NAMALWA (cell line): Measurements from ENCODE around the gene ACOT7.
A peak's percentile ranks its signal among the peaks of the same experiment; 100 is the strongest.

Experiments
- DNase-seq: peaks from one replicate; pipeline ENCODE4 v3.0.0-alpha.2; 2015; ENCODE audit warnings: low spot score

ACOT7 gene

GRCh38 chr1:6347641-6348487, 45.7 kb downstream of the ACOT7 start:
- peak; percentile 78 for DNase-seq

GRCh38 chr1:6345460-6345859, 48.1 kb downstream of the ACOT7 start:
- no peak for DNase-seq

DNA sequence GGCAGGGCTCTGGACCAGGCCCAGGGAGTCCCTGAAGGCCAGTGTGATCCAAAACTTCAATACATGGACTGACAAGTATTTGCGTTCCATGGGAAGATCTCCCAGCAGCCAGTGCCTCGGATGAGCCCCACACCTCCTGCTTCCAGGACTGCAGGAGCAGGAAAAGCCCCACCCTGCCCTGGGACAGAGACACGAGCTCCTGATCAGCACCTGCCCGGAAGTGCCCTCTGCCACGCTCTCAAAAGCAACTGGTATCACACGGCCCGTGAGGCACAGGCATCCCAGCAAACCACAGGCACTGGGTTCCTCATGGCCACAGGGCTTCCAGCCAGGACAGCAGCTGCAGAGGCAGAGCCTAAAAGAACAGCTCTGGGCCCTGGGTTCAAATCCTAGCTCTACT, 48.6 kb downstream of the ACOT7 start:
- no peak for DNase-seq

DNA sequence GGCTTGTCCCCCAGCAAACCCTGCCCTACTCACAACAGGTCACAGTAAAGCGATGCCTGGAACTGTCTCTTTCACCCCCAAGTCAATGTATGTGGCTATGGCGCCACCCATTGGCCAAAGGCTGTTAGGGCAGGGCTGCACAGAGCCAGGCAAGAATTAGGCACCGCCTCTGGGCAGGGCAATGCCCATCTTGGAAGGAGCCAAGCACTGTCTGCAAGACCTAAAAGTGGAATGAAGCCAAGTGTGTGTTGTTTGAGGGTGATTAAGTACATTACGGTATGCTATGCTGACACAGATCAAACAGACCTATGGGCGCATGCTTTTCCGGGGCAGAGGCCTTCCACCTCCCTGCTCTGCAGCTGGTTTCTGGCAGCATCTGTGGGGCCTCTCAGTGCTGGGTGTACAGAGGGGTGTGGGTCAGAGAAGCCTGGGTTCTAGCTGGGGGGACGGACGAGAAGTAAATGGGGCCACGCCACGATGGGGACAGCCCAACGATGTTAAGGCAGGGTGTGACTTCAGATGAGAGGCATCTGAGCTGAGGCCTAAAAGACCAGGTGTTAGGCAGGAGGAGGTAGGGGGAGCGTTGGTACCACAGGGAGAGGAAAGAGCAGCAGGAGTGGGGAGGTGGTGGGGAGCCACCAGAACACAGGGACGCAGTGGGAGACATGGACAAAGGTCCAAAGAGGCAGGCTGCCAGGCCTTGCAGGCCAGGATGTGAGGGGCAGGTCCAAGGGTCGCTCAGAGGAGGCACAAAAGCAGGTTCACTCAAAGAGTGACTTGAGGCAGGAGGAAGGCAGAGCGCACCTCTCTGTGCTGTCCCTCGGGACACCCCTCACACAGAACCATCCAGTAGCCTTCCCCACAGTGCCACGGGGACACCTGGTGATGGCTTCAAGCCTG, 49.8 kb downstream of the ACOT7 start:
- DNase-seq, result peak; percentile 91

- no peak for DNase-seq
These were observed 51.5 kb downstream of the ACOT7 start for GRCh38 chr1:6342056-6342455.

GRCh38 chr1:6338695-6339094, 54.9 kb downstream of the ACOT7 start:
- DNase-seq, result no peak

DNA sequence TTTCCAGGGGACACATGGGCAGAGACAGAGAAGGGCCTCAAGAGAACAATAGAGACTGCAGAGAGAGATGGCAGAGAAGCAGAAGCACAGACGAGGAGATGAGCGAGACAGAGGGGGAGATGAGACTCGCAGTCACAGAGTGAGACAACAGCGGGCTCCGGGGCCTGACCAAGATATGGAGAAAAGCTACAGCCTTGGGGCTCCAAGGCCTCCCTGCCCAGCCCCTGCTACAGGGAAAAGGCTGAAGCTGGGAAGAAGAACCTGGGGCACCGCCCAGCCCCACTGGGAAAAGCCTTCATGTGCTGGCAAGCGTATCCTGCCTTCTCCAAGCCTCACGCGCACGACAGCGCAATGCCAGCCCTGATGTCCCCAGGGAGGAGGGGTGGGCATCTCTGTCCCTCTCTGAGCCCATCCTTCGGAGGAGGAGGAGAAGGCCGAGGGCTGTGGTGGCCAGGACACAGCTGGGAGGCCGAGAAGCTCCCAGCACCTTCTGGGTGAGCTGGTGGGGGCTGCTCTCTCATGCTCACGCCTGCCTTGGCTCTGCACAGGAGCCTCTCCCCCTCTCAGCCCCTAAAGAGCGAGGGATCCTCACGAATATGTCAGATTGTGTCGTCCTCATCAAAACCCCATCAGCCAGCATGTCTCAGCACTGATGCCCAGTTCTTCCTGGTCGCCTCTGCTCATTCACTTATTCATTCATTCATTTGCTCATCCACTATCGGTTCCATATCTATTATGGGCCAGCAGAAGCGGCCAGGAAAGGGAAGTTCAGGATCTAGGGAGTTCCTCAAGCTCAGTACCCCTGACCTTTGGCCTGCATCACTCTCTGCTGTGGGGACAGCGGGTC, 56.6 kb downstream of the ACOT7 start:
- DNase-seq, result no peak

- DNase-seq, result no peak
These were observed 59.1 kb downstream of the ACOT7 start for GRCh38 chr1:6334261-6334993.

DNA sequence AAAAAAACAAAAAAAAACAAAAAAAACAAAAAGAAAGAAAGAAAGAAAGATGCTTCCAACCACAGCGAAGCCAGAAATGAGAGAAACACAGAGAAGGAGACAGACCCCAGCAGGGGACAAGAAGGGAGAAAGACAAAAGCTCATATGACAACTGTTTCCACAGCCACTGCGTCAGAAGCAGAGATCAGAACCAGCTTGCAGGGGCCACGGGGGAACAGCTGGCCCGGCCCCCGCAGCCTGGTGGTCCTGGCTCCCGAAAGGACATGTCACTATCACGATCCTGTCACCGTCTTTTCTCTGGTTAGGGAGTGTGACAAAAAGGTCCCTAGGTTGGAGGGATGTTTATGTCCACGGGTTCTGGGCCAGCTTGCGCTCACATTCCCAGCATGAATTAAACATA, 60.7 kb downstream of the ACOT7 start:
- DNase-seq, result no peak

DNA sequence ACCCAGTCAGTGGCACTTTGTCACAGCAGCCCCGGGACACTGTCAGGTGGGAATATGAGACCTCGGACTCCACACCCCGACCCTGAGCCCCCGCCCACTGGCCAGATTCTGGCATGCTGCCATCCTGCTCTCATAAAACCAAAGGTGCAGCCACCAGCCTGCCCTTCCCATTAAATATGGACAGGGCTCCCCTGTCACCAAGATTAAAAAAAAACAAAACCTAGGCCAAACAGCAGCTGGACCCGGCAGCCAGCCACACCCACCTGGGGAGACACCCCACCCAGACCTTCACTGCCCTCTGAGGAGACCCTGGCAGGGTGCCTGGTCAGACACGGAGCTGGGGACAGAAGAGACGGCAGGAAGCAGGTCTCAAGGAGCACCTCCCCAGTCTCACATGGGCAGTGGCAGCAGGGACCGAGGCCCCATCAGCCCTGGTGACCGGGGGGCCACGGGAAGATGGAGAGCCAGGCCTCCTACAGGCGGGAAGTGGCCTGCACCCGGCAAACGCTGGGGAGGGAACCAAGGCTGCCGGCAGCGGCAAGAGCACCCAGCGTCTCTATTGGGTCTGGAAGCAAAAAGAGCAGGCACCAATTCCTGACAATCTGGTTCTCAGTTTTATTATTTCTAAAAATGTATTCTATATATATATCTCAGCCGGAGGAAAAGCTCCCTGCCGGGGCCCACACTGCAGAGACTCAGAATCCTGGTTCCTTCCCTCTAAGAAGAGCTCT, 61.9 kb downstream of the ACOT7 start:
- DNase-seq, result no peak

DNA sequence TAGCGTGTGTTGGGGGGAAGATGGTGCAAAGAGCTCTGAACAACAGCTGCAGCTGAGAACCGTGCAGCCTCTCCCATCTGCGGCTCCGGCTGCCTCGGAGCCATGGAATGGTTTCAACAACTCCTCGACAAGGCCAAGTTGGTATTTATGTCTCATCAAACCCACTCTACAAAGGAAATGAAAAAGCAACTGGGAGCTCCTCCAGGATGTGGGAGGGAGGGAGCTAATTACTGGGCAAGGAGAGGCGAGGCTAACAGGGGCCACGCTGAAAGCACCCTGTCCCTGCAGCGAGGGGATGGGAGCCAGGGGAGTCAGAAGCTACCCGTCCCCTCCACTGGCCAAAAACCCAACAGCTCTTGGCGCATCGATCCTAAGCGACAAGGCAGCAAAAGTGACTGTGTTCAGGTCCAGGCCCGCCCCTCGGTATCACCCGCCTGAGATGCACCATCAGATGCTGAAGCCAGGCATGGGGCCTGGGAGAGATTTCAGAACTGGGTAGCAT, 63.1 kb downstream of the ACOT7 start:
- DNase-seq, result no peak

DNA sequence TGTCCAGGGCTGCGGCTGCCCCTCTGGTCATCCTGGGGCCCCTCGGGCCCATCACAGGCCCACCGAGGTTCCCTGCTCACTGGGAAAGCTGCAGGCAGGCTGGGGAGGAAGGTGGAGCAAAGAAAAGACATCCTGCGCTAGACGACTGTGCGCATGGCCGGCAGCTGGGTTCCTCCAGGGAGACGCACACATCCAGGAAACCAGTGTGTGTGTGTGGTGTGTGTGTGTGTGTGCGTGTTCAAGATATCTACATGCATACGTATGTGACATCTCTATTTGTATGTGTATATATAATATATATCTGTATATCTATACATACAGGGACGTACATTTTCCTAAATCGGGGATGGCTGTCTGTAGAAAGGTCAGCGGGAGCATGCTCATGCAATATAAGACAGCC, 63.7 kb downstream of the ACOT7 start:
- no peak for DNase-seq

GRCh38 chr1:6329396-6329795, 64.2 kb downstream of the ACOT7 start:
- no peak for DNase-seq

DNA sequence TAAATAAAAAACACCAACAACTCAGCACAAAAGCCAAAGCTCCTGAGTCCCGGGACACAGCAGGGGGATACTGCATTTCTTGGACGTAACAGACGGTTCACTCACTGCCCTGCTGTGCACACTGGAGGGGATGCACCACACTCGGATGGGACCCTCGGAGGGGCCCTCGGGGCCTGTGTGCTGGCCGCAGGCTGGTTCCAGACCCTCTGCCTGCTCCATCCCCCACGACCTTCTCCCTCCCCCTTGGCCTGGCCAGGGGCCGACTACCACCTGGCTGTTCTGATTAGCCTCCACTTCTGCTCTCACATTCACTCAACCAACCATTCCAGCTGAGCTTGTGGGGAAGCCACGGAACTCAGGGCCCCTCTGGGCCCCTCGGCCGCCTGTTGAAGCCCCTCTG, 64.9 kb downstream of the ACOT7 start:
- DNase-seq, result no peak

DNA sequence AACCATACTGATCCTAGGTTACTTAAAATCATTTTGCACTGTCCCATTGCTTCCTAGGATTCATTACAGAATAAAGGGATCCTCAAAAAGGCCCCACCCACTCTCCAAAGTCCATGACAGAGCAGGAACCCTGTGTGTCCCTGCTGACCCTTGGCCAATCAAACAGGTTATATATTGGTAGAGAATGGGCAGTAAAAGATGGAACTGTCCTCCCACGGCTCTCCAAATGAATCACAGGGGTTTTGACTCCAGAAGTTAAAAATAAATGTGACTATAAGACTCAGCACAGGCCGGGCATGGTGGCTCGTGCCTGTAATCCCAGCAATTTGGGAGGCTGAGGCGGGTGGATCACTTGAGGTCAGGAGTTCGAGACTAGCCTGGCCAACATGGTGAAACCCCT, 65.5 kb downstream of the ACOT7 start:
- DNase-seq, result no peak

DNA sequence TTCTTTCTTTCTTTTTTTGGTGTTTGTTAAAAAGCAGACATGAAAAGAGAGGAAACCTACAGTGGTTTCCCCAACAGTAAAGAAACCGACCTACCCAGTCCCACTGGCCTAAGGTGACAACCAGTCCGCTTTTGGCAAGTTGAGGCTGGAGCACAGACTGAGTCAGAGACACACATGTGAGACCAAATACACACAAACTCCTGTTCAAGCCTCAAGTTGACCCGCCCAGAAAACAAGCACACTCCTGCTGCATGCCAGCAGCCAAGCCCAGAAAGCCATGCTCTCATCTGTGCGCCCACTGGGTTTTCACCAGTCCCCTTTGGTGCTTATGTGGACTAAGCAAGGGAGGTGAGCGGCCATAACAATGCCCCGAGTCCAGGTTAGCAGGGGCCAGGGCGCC, 68.1 kb downstream of the ACOT7 start:
- DNase-seq, result no peak

DNA sequence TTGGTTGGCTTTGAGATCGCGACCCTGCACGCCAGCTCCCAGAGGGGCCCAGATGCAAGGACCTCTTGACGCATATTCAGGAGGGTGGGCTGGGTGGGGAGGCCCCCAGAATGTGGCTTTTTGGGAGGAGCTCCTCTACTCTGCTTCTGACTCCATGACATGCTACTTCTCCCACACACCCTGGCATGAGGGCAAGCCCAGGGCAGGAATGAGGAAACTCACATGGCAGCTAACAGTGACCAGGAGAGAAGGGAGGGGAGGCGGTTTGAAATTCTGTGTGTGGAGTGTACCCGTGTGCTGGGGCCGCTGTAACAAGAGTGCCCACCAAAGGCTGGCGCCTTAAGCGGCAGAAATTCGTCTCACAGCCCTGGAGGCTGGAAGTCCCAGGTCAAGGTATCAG, 71.4 kb downstream of the ACOT7 start:
- DNase-seq, result no peak

GRCh38 chr1:6321205-6321604, 72.4 kb downstream of the ACOT7 start:
- no peak for DNase-seq

DNA sequence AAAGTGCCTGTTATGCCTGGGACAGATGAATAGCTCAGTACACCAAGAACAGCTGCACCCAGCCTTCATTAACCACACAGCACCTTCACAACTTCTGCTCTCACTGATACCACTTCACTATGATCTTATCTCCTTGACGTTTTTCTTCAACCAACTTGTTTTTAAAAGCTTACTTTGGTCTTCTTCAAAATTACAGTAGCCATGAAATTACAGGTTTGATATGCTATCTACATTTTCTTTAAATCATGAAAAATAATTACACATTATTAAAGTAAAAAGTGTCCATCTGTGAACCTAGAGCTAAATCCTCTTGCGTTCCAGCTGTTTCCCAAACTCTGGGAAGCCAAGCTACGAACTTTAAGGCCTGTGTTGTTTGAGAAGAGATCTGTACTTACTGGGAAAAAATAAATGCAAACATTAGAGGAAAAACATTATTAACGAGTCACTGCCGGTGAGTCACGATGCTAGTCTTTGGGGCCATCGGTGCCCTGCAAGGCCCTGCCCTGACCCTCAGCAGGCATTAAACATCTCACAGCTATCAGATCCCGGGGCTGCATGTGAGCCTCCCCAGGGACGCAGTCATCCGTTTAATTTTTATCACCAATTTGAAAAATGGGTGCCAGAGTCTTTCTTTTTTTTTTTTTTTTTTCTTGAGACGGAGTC, 76.3 kb downstream of the ACOT7 start:
- no peak for DNase-seq
